ENCODE results near the gene AGTRAP.

GRCh38 chr1:11719313-11720032 is 16.5 kb upstream of the AGTRAP start:
- TF ChIP-seq, protein P1, sequence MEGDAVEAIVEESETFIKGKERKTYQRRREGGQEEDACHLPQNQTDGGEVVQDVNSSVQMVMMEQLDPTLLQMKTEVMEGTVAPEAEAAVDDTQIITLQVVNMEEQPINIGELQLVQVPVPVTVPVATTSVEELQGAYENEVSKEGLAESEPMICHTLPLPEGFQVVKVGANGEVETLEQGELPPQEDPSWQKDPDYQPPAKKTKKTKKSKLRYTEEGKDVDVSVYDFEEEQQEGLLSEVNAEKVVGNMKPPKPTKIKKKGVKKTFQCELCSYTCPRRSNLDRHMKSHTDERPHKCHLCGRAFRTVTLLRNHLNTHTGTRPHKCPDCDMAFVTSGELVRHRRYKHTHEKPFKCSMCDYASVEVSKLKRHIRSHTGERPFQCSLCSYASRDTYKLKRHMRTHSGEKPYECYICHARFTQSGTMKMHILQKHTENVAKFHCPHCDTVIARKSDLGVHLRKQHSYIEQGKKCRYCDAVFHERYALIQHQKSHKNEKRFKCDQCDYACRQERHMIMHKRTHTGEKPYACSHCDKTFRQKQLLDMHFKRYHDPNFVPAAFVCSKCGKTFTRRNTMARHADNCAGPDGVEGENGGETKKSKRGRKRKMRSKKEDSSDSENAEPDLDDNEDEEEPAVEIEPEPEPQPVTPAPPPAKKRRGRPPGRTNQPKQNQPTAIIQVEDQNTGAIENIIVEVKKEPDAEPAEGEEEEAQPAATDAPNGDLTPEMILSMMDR (conservative IDR thresholded peaks at IDR 0.05; ENCODE audit: low read depth, low read length): peak; percentile 98
- TF ChIP-seq EZH2 (IDR thresholded peaks at IDR 0.05; ENCODE audit: borderline replicate concordance, low read depth, low read length, poor library complexity, severe bottlenecking): no peak
